HepG2 (cell line): ENCODE measurements around the gene SMARCB1. TPM values are rescaled to one million over a fixed set of nuclear protein-coding genes. Genes with fewer than 3 reads are reported as not detected.
A peak's percentile ranks its signal among the peaks of the same experiment; 100 is the strongest.

ENCODE experiments used
- CHD2 ChIP-seq: IDR thresholded peaks from 2 replicates; pipeline ENCODE4 v1.6.1; 2011; ENCODE audit warnings: low read depth, low read length, improper control_type of control experiment
- CREM ChIP-seq, 2 experiments: sonication (generic) in 1 of 2; formaldehyde crosslinking in 1 of 2; IDR thresholded peaks; 2 replicates each; pipeline versions ENCODE4 v1.4.0 to v1.6.1; 2016 to 2020; ENCODE audit warnings: antibody characterized with exemption in 1 of 2, mild to moderate bottlenecking in 1 of 2, missing genetic modification reagents in 1 of 2
- DMAP1 ChIP-seq: IDR thresholded peaks from 2 replicates; pipeline ENCODE4 v1.6.1; 2016
- EZH2 ChIP-seq: conservative IDR thresholded peaks from 2 replicates; pipeline ENCODE4 v1.6.1; 2012; ENCODE audit warnings: mild to moderate bottlenecking, low read depth, low read length, moderate library complexity
- HMG20A ChIP-seq: IDR thresholded peaks from 2 replicates; pipeline ENCODE4 v1.6.1; 2016; ENCODE audit warnings: borderline replicate concordance
- ZFP1 ChIP-seq: IDR thresholded peaks from 2 replicates; pipeline ENCODE4 v1.6.1; 2016
- ZFP90 ChIP-seq: sonication (generic); formaldehyde crosslinking; IDR thresholded peaks from 2 replicates; pipeline ENCODE4 v1.8.0; 2022; ENCODE audit warnings: missing genetic modification reagents, mild to moderate bottlenecking, inconsistent platforms, borderline replicate concordance
- ZMYM2 ChIP-seq: sonication (generic); formaldehyde crosslinking; IDR thresholded peaks from 2 replicates; pipeline ENCODE4 v1.8.0; 2022; ENCODE audit warnings: mild to moderate bottlenecking, missing genetic modification reagents
- ZNF12 ChIP-seq: sonication (generic); formaldehyde crosslinking; IDR thresholded peaks from 2 replicates; pipeline ENCODE4 v1.5.0; 2020; ENCODE audit warnings: missing genetic modification reagents
- ZNF383 ChIP-seq: sonication (generic); formaldehyde crosslinking; IDR thresholded peaks from 2 replicates; pipeline ENCODE4 v1.4.0; 2020; ENCODE audit warnings: missing genetic modification reagents, mild to moderate bottlenecking, borderline replicate concordance
- ZNF484 ChIP-seq: sonication (generic); formaldehyde crosslinking; IDR thresholded peaks from 2 replicates; pipeline ENCODE4 v1.5.1; 2020; ENCODE audit warnings: mild to moderate bottlenecking, low read depth, missing genetic modification reagents, borderline replicate concordance
- ZNF530 ChIP-seq: sonication (generic); formaldehyde crosslinking; IDR thresholded peaks from 2 replicates; pipeline ENCODE4 v1.5.0; 2020; ENCODE audit warnings: low read depth, mild to moderate bottlenecking, missing genetic modification reagents
- ZNF703 ChIP-seq: sonication (generic); formaldehyde crosslinking; IDR thresholded peaks from 2 replicates; pipeline ENCODE4 v1.5.1; 2020; ENCODE audit warnings: missing genetic modification reagents, mild to moderate bottlenecking, moderate library complexity, borderline replicate concordance
- ZNF781 ChIP-seq: sonication (generic); formaldehyde crosslinking; IDR thresholded peaks from 2 replicates; pipeline ENCODE4 v1.5.1; 2020; ENCODE audit warnings: borderline replicate concordance, mild to moderate bottlenecking, missing genetic modification reagents; ENCODE audit errors: not compliant biosample characterization
- ZNF792 ChIP-seq: IDR thresholded peaks from 2 replicates; pipeline ENCODE4 v1.6.1; 2016
- ZSCAN9 ChIP-seq: IDR thresholded peaks from 2 replicates; pipeline ENCODE4 v1.6.1; 2016; ENCODE audit warnings: borderline replicate concordance
- polyA plus RNA-seq, 8 experiments: library from polyadenylated mRNA; depleted of rRNA in 3 of 8; stranded (reverse) in 7 of 8; unstranded in 1 of 8; fragments of >200 nt; fragmentation: Illumina TruSeq in 4 of 8; extraction: Trizol in 4 of 8; gene quantifications; 2 replicates each; pipeline versions ENCODE4 v1.2.1 to v1.2.3, GENCODE V29; 2011 to 2016; ENCODE audit warnings: low read depth in 4 of 8, missing spikeins in 1 of 8, mixed read lengths in 1 of 8; ENCODE audit not compliant: insufficient read depth in 1 of 8
- total RNA-seq, 5 experiments: library from RNA; depleted of rRNA; stranded (reverse); fragments of >200 nt; fragmentation: Illumina TruSeq; extraction: Trizol; gene quantifications; 2 replicates each; pipeline ENCODE4 v1.2.3, GENCODE V29; 2016; ENCODE audit warnings: low read depth in 1 of 5
- TF ChIP-seq, protein P1 (sequence below): sonication (generic); formaldehyde crosslinking; IDR thresholded peaks from 2 replicates; pipeline ENCODE4 v1.4.0; 2020; ENCODE audit warnings: mild to moderate bottlenecking, missing genetic modification reagents
- TF ChIP-seq, protein P2 (sequence below): fragments of 450-650 bp; IDR thresholded peaks from 2 replicates; pipeline ENCODE4 v1.6.1; 2017
- TF ChIP-seq, protein P3 (sequence below): sonication (generic); formaldehyde crosslinking; IDR thresholded peaks from 2 replicates; pipeline ENCODE4 v1.9.0; 2022; ENCODE audit warnings: missing genetic modification reagents, mild to moderate bottlenecking, borderline replicate concordance
- TF ChIP-seq, protein P4 (sequence below): sonication (generic); formaldehyde crosslinking; IDR thresholded peaks from 2 replicates; pipeline ENCODE4 v1.4.0; 2020; ENCODE audit warnings: missing genetic modification reagents

Gene SMARCB1
- total and polyA plus RNA-seq, 2 of the 13 experiments (the other 11 are each of a cell fraction or from before 2014, with no cell fraction given) = 74.0 to 166 TPM

DNA sequence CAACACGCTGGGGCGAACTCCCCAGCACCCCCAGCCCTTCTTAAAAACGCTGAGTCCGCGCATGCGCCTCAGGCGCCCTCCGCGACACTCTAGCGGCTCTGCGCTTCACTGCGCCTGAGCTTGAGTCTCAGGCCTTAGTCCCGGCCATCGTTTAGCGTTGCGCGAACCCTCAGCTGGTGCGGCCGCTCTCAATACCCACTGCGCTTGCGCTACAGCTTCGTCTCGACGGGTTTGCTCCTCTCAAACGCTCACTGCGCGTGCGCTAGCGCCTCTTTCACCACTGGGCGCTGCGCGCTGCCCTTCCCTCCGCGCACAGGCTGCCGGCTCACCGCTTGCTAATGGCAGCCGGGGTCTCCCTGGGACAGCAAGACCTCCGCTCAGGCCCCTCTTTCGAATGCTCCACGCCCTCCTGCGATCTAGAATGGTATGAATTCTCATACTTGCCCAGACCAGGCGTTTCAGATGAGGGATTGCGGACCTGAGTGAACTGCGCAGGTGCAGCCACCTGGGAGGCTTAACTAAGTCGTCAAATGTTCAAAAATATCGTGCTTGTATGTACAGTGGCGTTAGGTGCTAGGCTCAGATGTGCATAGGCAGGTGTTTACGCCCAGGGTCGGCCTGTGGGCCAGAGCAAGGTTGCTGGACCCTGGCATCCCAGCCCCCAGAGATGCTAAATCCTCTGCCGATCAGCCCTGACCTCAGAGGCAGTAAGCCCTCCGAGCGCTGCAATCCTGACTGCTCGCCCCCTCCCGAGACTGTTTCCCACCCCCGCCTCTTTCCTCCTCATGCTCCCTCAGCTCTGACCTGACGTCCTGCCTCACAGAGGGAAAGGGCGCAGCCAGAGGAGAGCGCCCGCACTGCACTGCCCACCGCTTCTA lies 71.1 kb downstream of the SMARCB1 start, which contains the start of gene SLC2A11 (continued):
- TF ChIP-seq, protein P1, sequence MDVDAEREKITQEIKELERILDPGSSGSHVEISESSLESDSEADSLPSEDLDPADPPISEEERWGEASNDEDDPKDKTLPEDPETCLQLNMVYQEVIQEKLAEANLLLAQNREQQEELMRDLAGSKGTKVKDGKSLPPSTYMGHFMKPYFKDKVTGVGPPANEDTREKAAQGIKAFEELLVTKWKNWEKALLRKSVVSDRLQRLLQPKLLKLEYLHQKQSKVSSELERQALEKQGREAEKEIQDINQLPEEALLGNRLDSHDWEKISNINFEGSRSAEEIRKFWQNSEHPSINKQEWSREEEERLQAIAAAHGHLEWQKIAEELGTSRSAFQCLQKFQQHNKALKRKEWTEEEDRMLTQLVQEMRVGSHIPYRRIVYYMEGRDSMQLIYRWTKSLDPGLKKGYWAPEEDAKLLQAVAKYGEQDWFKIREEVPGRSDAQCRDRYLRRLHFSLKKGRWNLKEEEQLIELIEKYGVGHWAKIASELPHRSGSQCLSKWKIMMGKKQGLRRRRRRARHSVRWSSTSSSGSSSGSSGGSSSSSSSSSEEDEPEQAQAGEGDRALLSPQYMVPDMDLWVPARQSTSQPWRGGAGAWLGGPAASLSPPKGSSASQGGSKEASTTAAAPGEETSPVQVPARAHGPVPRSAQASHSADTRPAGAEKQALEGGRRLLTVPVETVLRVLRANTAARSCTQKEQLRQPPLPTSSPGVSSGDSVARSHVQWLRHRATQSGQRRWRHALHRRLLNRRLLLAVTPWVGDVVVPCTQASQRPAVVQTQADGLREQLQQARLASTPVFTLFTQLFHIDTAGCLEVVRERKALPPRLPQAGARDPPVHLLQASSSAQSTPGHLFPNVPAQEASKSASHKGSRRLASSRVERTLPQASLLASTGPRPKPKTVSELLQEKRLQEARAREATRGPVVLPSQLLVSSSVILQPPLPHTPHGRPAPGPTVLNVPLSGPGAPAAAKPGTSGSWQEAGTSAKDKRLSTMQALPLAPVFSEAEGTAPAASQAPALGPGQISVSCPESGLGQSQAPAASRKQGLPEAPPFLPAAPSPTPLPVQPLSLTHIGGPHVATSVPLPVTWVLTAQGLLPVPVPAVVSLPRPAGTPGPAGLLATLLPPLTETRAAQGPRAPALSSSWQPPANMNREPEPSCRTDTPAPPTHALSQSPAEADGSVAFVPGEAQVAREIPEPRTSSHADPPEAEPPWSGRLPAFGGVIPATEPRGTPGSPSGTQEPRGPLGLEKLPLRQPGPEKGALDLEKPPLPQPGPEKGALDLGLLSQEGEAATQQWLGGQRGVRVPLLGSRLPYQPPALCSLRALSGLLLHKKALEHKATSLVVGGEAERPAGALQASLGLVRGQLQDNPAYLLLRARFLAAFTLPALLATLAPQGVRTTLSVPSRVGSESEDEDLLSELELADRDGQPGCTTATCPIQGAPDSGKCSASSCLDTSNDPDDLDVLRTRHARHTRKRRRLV = no peak
- TF ChIP-seq, protein P2, sequence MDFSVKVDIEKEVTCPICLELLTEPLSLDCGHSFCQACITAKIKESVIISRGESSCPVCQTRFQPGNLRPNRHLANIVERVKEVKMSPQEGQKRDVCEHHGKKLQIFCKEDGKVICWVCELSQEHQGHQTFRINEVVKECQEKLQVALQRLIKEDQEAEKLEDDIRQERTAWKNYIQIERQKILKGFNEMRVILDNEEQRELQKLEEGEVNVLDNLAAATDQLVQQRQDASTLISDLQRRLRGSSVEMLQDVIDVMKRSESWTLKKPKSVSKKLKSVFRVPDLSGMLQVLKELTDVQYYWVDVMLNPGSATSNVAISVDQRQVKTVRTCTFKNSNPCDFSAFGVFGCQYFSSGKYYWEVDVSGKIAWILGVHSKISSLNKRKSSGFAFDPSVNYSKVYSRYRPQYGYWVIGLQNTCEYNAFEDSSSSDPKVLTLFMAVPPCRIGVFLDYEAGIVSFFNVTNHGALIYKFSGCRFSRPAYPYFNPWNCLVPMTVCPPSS = no peak
- TF ChIP-seq, protein P3, sequence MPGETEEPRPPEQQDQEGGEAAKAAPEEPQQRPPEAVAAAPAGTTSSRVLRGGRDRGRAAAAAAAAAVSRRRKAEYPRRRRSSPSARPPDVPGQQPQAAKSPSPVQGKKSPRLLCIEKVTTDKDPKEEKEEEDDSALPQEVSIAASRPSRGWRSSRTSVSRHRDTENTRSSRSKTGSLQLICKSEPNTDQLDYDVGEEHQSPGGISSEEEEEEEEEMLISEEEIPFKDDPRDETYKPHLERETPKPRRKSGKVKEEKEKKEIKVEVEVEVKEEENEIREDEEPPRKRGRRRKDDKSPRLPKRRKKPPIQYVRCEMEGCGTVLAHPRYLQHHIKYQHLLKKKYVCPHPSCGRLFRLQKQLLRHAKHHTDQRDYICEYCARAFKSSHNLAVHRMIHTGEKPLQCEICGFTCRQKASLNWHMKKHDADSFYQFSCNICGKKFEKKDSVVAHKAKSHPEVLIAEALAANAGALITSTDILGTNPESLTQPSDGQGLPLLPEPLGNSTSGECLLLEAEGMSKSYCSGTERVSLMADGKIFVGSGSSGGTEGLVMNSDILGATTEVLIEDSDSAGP = peak; percentile 71
- TF ChIP-seq HMG20A (CRISPR knock-in tag) (no peak), ZNF703 (no peak), ZNF383 (no peak), ZMYM2 (CRISPR knock-in tag) (no peak), ZNF781 (CRISPR knock-in tag) (peak; percentile 24), ZFP90 (CRISPR knock-in tag) (no peak), ZNF484 (CRISPR knock-in tag) (no peak), ZNF12 (CRISPR knock-in tag) (0 out of 2 replicates have a peak, but pooled peaks have one; percentile 21), ZNF530 (CRISPR knock-in tag) (no peak), ZFP1 (CRISPR knock-in tag) (no peak; the same call in 1 of the 2 replicates), CHD2 (no peak), CREM (IDR thresholded peaks at IDR 0.05) (no peak), CREM (CRISPR knock-in tag; IDR thresholded peaks at IDR 0.05) (no peak), EZH2 (no peak), ZNF792 (CRISPR knock-in tag) (0 out of 2 replicates have a peak, but pooled peaks have one; percentile 46), DMAP1 (CRISPR knock-in tag) (no peak; the same call in 1 of the 2 replicates), ZSCAN9 (no peak)
- TF ChIP-seq, protein P4, sequence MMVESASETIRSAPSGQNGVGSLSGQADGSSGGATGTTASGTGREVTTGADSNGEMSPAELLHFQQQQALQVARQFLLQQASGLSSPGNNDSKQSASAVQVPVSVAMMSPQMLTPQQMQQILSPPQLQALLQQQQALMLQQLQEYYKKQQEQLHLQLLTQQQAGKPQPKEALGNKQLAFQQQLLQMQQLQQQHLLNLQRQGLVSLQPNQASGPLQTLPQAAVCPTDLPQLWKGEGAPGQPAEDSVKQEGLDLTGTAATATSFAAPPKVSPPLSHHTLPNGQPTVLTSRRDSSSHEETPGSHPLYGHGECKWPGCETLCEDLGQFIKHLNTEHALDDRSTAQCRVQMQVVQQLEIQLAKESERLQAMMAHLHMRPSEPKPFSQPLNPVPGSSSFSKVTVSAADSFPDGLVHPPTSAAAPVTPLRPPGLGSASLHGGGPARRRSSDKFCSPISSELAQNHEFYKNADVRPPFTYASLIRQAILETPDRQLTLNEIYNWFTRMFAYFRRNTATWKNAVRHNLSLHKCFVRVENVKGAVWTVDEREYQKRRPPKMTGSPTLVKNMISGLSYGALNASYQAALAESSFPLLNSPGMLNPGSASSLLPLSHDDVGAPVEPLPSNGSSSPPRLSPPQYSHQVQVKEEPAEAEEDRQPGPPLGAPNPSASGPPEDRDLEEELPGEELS (CRISPR knock-in tag) = no peak
